T-cell (primary cell): Measurements from ENCODE around the gene MPP3. TPM values are rescaled to one million over a fixed set of nuclear protein-coding genes. Genes with fewer than 3 reads are reported as not detected.

Source experiments
- ATAC-seq, 4 experiments: fragments of 200-7000 bp in 3 of 4; fragments of 150-1000 bp in 1 of 4; cut with Tn5 transposase; replicated peaks in 1 of 4; 1 replicate in 3 of 4; 2 replicates in 1 of 4; pipeline ENCODE4 v1.10.0; 2021; ENCODE audit warnings: moderate library complexity in 3 of 4, mild to moderate bottlenecking in 2 of 4, moderate number of reproducible peaks in 1 of 4
- CTCF ChIA-PET, 2 donors: fragments of 300-600 bp; sonication (Branson Sonifier 250); formaldehyde crosslinking; loops; one replicate each; lab custom pipeline; 2022; ENCODE audit warnings: antibody characterized with exemption in 2 of 2; lab: Charles Lee
- POLR2A ChIA-PET, 2 donors: fragments of 300-600 bp; sonication (Branson Sonifier 250); formaldehyde crosslinking; loops; one replicate each; lab custom pipeline; 2022; ENCODE audit warnings: antibody characterized with exemption in 2 of 2; lab: Charles Lee
- DNase-seq, 35 experiments: peaks; one replicate each; pipeline versions ENCODE4 v3.0.0 to v3.0.0-alpha.2; 2013 to 2023
- H3K27ac ChIP-seq: one replicate; pipeline ENCODE4 v1.5.1; 2013; ENCODE audit warnings: low read length
- H3K27me3 ChIP-seq, 2 experiments: replicated peaks in 1 of 2; 1 replicate in 1 of 2; 2 replicates in 1 of 2; pipeline versions ENCODE4 v1.6.1 to v1.7.0; 2013; ENCODE audit warnings: low read length in 1 of 2, mixed read lengths in 1 of 2; ENCODE audit not compliant: control insufficient read depth in 2 of 2, insufficient read depth in 2 of 2; ENCODE audit errors: extremely low read depth in 1 of 2
- H3K36me3 ChIP-seq, 2 donors: 1 replicate in 1 of 2; 2 replicates in 1 of 2; pipeline versions ENCODE4 v1.6.1 to v1.7.0; 2013; ENCODE audit warnings: low read length in 1 of 2; ENCODE audit not compliant: control insufficient read depth in 2 of 2, insufficient read depth in 1 of 2; ENCODE audit errors: extremely low read depth in 1 of 2
- H3K4me1 ChIP-seq, 2 experiments: 1 replicate in 1 of 2; 2 replicates in 1 of 2; pipeline versions ENCODE4 v1.6.1 to v1.7.0; 2013; ENCODE audit warnings: low read length in 2 of 2, mixed read lengths in 1 of 2; ENCODE audit not compliant: insufficient read depth in 2 of 2, control insufficient read depth in 1 of 2; ENCODE audit errors: extremely low read depth in 1 of 2
- H3K4me3 ChIP-seq, 2 donors: 1 replicate in 1 of 2; 2 replicates in 1 of 2; pipeline versions ENCODE4 v1.5.1 to v1.7.0; 2013; ENCODE audit warnings: mild to moderate bottlenecking in 2 of 2, low read length in 1 of 2, moderate library complexity in 1 of 2; ENCODE audit not compliant: control insufficient read depth in 1 of 2; ENCODE audit errors: extremely low read depth in 1 of 2
- H3K9me3 ChIP-seq: 2 replicates; pipeline ENCODE4 v1.7.0; 2013
- H3K27ac Mint-ChIP-seq, 2 donors: one replicate each; pipeline ENCODE4 v1.8.0; 2020 to 2021; ENCODE audit warnings: mild to moderate bottlenecking in 2 of 2, mixed read lengths in 2 of 2
- H3K27me3 Mint-ChIP-seq, 2 donors: one replicate each; pipeline ENCODE4 v1.8.0; 2021 to 2022; ENCODE audit warnings: mixed read lengths in 2 of 2
- H3K36me3 Mint-ChIP-seq: one replicate; pipeline ENCODE4 v1.8.0; 2021; ENCODE audit warnings: mixed read lengths
- H3K4me1 Mint-ChIP-seq, 3 donors: one replicate each; pipeline ENCODE4 v1.8.0; 2020 to 2022; ENCODE audit warnings: mixed read lengths in 3 of 3, mild to moderate bottlenecking in 1 of 3
- H3K4me3 Mint-ChIP-seq, 3 donors: one replicate each; pipeline ENCODE4 v1.8.0; 2020 to 2022; ENCODE audit warnings: mild to moderate bottlenecking in 3 of 3, mixed read lengths in 3 of 3, moderate library complexity in 3 of 3
- H3K9me3 Mint-ChIP-seq, 3 donors: one replicate each; pipeline ENCODE4 v1.8.0; 2020 to 2022; ENCODE audit warnings: mixed read lengths in 3 of 3
- WGBS: methylation state at CpG from one replicate; pipeline ENCODE4 v1.1.5; 2013; ENCODE audit warnings: missing lambda C conversion rate; ENCODE audit not compliant: insufficient coverage; 5-methylcytosine and 5-hydroxymethylcytosine counted together
- total RNA-seq, 35 experiments: library from RNA in 6 of 35; stranded (reverse) in 6 of 35; fragments of 120-200 nt in 1 of 35; gene quantifications; one replicate each; pipeline versions ENCODE4 v1.2.1 to v1.2.4 and lab custom pipeline; 2013 to 2026

MPP3 gene
- total RNA-seq, 5 donors from 2014 or later (not counting 1 experiment from before 2014, with no cell fraction given): 0.32 to 0.60 (median 0.44) TPM; not detected in 1

DNA sequence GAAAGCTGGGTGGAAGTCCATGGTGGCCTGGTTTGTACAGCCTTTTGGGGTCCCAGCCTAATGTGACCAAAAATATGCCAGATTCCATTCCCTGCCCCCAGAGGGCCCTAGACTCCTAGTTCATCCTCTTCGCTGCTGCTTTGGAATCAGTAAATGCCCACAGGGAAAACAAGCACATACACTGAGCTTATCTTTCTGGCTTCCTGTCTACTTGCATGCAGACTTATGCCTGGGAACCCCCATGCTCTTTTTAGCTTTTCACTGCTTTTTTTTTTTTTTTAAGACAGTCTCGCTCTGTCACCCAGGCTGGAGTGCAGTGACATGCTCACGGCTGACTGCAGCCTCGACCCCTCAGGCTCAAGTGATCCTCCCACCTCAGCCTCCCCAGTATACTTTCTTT, 7.9 kb upstream of the MPP3 start:
- H3K27ac Mint-ChIP-seq: no peak overlapping the region
- ChIA-PET POLR2A (no interaction called here), CTCF (interaction anchor here in 1 of 2 donors (0.6 to 0.7 kb wide), 2 partner anchors 116 to 270 kb away, joined by 3 read pairs; no protein-coding TSS in a partner anchor)
- no peaks in the 10 kb centered on the region for H3K4me1 Mint-ChIP-seq
- ATAC-seq (no peak), DNase-seq (no peak)
- Histone ChIP-seq H3K4me1 (no peaks in the 10 kb centered on the region), H3K27ac (no peak overlapping the region), H3K4me3 (no peak overlapping the region), H3K27me3 (peaks cover 0 to 25% of the 10 kb centered on the region in 2 experiments), H3K9me3 (no peaks in the 10 kb centered on the region), H3K36me3 (no peaks in the 10 kb centered on the region)
- WGBS: 78% methylated on average over 1 of the region's 4 CpGs
- no peak overlapping the region for H3K4me3 Mint-ChIP-seq
- no peaks in the 10 kb centered on the region for H3K36me3 Mint-ChIP-seq
- H3K27me3 Mint-ChIP-seq: peaks cover 21 to 25% of the 10 kb centered on the region in 2 donors
- H3K9me3 Mint-ChIP-seq: no peaks in the 10 kb centered on the region

- H3K27ac Mint-ChIP-seq: no peak overlapping the region
These were observed 6.7 kb upstream of the MPP3 start for GRCh38 chr17:43839670-43840108.

DNA sequence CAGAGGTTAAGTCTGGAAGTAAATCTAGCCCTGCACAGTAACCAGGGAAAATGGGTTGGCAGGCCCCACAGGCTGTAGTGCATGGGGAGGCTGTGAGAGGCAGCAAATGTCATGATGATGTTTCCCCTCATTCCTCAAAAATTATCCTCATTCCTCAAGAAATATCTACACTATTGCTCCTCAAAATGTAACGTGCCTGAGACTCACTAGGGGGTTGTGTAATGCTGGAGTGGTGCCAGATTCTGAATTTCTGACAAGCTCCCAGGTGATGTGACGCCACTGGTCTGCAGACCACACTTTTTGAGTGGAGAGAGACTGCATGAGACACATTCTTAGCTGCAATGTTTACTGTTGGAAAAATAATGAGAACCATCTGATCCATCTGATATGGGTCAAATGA, 1.2 kb upstream of the MPP3 start:
- H3K4me3 ChIP-seq: no peak overlapping the region
- Mint-ChIP-seq H3K9me3 (no peaks in the 10 kb centered on the region), H3K4me1 (peaks cover 12 to 21% (median 16%) of the 10 kb centered on the region in 3 donors), H3K27ac (no peak overlapping the region), H3K27me3 (peaks cover 27 to 31% of the 10 kb centered on the region in 2 donors), H3K4me3 (peak overlapping the region; percentile 56 to 86 (median 78)), H3K36me3 (no peaks in the 10 kb centered on the region)
- WGBS: 67% methylated on average over 1 of the region's 2 CpGs
- H3K9me3 ChIP-seq: no peaks in the 10 kb centered on the region
- ChIA-PET POLR2A (interaction anchor here in 1 of 2 donors (0.5 kb wide), 1 partner anchor 466 kb away, joined by 3 read pairs; no protein-coding TSS in a partner anchor), CTCF (no interaction called here)
- H3K36me3 ChIP-seq: no peaks in the 10 kb centered on the region
- peaks cover 2 to 13% of the 10 kb centered on the region in 2 experiments for H3K4me1 ChIP-seq
- H3K27ac ChIP-seq: no peak overlapping the region
- DNase-seq: no peak
- H3K27me3 ChIP-seq: peaks cover 0 to 40% of the 10 kb centered on the region in 2 experiments
- ATAC-seq: no peak

More at GRCh38 chr17:43839670-43840108, 6.7 kb upstream of the MPP3 start:
- ATAC-seq (no peak), DNase-seq (no peak)
- ChIA-PET POLR2A (no interaction called here), CTCF (no interaction called here)
- Histone ChIP-seq H3K4me3 (no peak overlapping the region), H3K27me3 (peaks cover 0 to 29% of the 10 kb centered on the region in 2 experiments), H3K27ac (no peak overlapping the region), H3K4me1 (no peaks in the 10 kb centered on the region), H3K36me3 (no peaks in the 10 kb centered on the region), H3K9me3 (no peaks in the 10 kb centered on the region)
- H3K9me3 Mint-ChIP-seq: no peaks in the 10 kb centered on the region
- H3K4me3 Mint-ChIP-seq: no peak overlapping the region
- no peaks in the 10 kb centered on the region for H3K36me3 Mint-ChIP-seq
- H3K4me1 Mint-ChIP-seq: no peaks in the 10 kb centered on the region
- WGBS: 72% methylated on average over 6 of the region's 7 CpGs
- H3K27me3 Mint-ChIP-seq: peaks cover 26% of the 10 kb centered on the region in 2 donors

- Histone ChIP-seq H3K9me3 (no peaks in the 10 kb centered on the region), H3K4me1 (peaks cover 2 to 13% of the 10 kb centered on the region in 2 experiments), H3K27me3 (peaks cover 0 to 30% of the 10 kb centered on the region in 2 experiments), H3K4me3 (peak overlapping the region in 1 of 2 donors; percentile 15), H3K36me3 (no peaks in the 10 kb centered on the region), H3K27ac (no peak overlapping the region)
- H3K4me1 Mint-ChIP-seq: peaks cover 12 to 21% (median 16%) of the 10 kb centered on the region in 3 donors
- no peaks in the 10 kb centered on the region for H3K9me3 Mint-ChIP-seq
- no peaks in the 10 kb centered on the region for H3K36me3 Mint-ChIP-seq
- no peak overlapping the region for H3K27ac Mint-ChIP-seq
- ChIA-PET POLR2A (no interaction called here), CTCF (interaction anchor here in 1 of 2 donors (0.7 kb wide), 1 partner anchor 119 kb away, joined by 4 read pairs; no protein-coding TSS in a partner anchor)
- peak overlapping the region; percentile 69 to 86 (median 77) for H3K4me3 Mint-ChIP-seq
- DNase-seq: peak in 5 of 35 experiments; percentile 2 to 16 (median 6)
- peak; percentile 22 to 36 (median 32) for ATAC-seq
- WGBS: 9% methylated on average over 46 of the region's 51 CpGs
- peaks cover 21 to 26% of the 10 kb centered on the region in 2 donors for H3K27me3 Mint-ChIP-seq
These were observed 574 bp downstream of the MPP3 start for GRCh38 chr17:43832168-43832975.

DNA sequence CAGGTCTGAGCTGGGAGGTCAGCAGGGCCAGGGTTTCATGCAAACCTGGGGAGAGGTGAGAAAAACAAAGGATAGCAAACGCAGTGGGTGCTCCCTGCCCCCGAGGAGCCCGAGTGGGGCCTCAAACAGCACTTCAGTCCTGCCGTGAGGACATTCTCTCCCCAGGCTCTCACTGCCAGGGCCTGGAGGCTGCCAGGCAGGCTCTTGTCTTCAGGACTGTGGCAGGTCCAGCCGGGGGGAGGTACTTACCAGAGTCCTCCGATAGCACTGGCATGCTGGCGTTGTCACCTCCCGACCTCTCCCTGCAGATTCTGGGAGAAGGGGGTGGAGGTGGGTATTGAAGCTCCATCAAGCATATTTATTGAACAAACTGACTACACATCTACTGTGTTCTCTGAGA, 1.3 kb downstream of the MPP3 start:
- Histone ChIP-seq H3K9me3 (no peaks in the 10 kb centered on the region), H3K4me3 (no peak overlapping the region), H3K27me3 (peaks cover 0 to 30% of the 10 kb centered on the region in 2 experiments), H3K36me3 (no peaks in the 10 kb centered on the region), H3K27ac (no peak overlapping the region), H3K4me1 (peaks cover 2 to 13% of the 10 kb centered on the region in 2 experiments)
- DNase-seq: no peak
- peaks cover 12 to 21% (median 16%) of the 10 kb centered on the region in 3 donors for H3K4me1 Mint-ChIP-seq
- H3K27me3 Mint-ChIP-seq: peaks cover 20 to 26% of the 10 kb centered on the region in 2 donors
- H3K4me3 Mint-ChIP-seq: peak overlapping the region; percentile 69 to 86 (median 77)
- H3K36me3 Mint-ChIP-seq: no peaks in the 10 kb centered on the region
- WGBS: 100% methylated on average over 2 of the region's 8 CpGs
- no peaks in the 10 kb centered on the region for H3K9me3 Mint-ChIP-seq
- H3K27ac Mint-ChIP-seq: no peak overlapping the region
- no peak for ATAC-seq
- POLR2A ChIA-PET: no interaction called here
- CTCF ChIA-PET: interaction anchor here in 1 of 2 donors (0.7 kb wide), 1 partner anchor 118 kb away, joined by 4 read pairs; no protein-coding TSS in a partner anchor

DNA sequence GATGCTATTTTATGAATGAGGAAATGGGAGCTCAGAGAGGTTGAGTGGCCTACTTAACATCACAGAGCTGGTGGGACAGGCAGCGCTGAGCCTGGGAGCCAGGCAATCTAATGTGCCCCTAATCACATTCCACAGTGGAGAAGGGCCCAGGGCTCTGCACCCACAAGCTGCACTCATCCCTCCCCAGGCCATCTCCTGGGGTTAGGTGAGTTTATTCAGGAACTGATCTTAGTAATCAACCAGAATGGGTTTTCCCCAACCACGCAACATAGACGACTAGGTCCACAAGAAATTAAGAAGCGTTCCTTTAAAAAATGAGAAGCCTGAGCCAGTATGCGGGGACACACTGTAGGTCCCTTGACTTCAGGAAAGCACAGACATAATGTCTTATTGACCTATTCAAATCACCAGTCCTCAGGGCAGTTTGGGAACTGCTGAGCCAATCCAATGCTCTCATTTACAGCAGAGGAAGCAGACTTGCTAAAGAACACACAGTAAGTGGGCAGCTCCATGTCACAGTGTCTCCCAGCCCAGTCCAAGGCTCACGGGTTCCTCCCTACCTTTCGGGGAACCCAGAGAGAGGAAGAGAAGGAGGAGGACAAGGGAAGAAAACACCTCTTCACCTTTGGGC, 2.3 kb downstream of the MPP3 start:
- peaks cover 12 to 21% (median 16%) of the 10 kb centered on the region in 3 donors for H3K4me1 Mint-ChIP-seq
- ChIA-PET POLR2A (no interaction called here), CTCF (no interaction called here)
- peak overlapping the region; percentile 11 to 86 (median 61) for H3K4me3 Mint-ChIP-seq
- ATAC-seq (no peak), DNase-seq (peak in 1 of 35 experiments; percentile 6)
- no peaks in the 10 kb centered on the region for H3K9me3 ChIP-seq
- no peaks in the 10 kb centered on the region for H3K36me3 ChIP-seq
- no peaks in the 10 kb centered on the region for H3K9me3 Mint-ChIP-seq
- peaks cover 2 to 13% of the 10 kb centered on the region in 2 experiments for H3K4me1 ChIP-seq
- no peak overlapping the region for H3K4me3 ChIP-seq
- WGBS: 31% methylated on average over 4 of the region's 7 CpGs
- no peak overlapping the region for H3K27ac ChIP-seq
- no peaks in the 10 kb centered on the region for H3K36me3 Mint-ChIP-seq
- no peak overlapping the region for H3K27ac Mint-ChIP-seq
- peaks cover 13 to 25% of the 10 kb centered on the region in 2 donors for H3K27me3 Mint-ChIP-seq
- peaks cover 0 to 29% of the 10 kb centered on the region in 2 experiments for H3K27me3 ChIP-seq
